HL-60/S4 treated with phorbol 12-myristate 13-acetate at 8.2 ng/mL for 4 days and 3 days (cell line): Measurements from ENCODE around the gene TTC33.
"Not testable (repeated sequence)": the region's sequence is repeated elsewhere in the genome, so short reads cannot be mapped to it uniquely, and the experiment has no call there.

Source experiments
- in situ Hi-C: fragments of 300-500 bp; cut with MboI; formaldehyde crosslinking; loops from 2 replicates; pipeline ENCODE4 v1.15.0; 2022; ENCODE audit warnings: low sequenced_read_pairs

TTC33 gene

DNA sequence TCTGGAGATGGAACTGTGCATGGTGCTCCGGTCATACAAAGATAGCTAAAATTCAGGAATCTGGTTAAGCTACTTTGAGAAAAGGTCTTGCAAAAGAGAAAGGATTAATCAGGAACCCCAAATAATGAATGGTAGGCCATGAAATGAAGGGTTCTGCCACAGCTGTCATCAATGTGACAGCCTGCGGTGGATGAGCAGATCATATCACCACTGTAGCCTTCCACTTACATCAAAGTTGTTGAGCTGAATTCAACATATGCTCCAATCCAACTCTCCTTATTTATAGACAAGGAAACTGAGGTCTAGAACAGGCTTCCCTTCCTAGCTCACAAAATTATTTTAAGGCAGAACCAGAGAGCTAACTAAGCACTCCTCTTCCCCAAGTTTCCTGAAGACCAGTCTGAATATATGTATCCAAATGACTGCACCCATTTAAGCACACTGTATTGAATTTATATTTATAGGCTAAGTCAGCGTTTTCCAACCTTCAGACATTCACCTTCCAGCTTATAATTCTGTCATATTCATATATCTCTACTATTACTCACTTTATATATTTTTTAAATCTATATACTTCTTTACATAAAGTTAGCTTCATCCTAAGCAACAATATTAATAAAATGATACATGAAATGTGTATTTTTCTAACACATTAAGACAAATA, 90.0 kb downstream of the TTC33 start:
- in situ Hi-C loops, result loop anchor here (25.0 kb wide), 1 partner anchor 178 kb away; no protein-coding TSS in a partner anchor

DNA sequence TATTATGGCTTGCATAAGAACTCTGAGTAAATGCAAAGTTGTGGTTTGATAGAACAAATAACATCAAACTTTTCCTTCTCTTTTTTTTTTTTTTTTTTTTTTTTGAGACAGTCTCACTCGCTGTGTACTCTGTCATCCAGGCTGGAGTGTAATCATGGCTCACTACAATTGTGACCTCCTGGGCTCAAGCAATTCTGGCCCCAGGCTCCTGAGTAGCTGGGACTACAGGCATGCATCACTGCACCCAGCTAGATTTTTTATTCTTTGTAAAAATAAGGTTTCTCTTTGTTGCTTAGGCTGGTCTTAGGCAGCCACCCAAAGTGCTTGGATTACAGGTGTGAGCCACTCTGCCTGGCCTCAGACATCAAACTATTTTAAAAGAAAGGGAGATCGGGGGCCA, 95.0 kb downstream of the TTC33 start:
- in situ Hi-C loops, result loop anchor here (25.0 kb wide), 1 partner anchor 173 kb away; no protein-coding TSS in a partner anchor

DNA sequence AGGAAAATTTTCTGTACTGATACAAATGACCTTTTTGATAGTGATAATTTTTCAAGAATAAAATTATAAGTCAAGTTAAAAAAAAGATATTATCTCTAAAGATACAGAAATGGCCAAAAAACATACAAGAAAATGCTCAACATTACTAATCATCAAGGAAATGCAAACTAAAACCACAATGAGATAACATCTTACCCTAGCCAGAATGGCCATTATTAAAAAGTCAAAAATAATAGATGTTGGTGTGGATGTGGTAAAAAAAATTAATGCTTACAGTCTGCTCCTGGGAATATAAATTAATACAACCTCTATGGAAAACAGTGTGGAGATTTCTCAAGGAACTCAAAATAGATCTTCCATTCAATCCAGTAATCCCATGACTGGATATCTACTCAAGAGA, 99.0 kb downstream of the TTC33 start:
- in situ Hi-C loops, result loop anchor here (25.0 kb wide), 1 partner anchor 169 kb away; no protein-coding TSS in a partner anchor

DNA sequence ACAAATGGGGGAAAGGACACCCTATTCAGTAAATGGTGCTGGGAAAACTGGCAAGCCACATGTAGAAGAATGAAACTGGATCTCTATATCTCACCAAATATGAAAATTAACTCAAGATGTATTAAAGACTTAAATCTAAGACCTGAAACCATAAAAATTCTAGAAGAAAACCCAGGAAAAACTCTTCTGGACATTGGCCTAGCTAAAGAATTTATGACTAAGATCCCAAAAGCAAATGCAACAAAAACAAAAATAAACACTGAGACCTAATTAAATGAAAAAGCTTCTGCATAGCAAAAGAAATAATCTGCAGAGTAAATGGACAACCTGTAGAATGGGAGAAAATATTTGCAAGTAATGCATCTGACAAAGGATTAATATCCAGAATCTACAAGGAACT, 99.7 kb downstream of the TTC33 start:
- in situ Hi-C loops, result loop anchor here (25.0 kb wide), 1 partner anchor 169 kb away; no protein-coding TSS in a partner anchor

DNA sequence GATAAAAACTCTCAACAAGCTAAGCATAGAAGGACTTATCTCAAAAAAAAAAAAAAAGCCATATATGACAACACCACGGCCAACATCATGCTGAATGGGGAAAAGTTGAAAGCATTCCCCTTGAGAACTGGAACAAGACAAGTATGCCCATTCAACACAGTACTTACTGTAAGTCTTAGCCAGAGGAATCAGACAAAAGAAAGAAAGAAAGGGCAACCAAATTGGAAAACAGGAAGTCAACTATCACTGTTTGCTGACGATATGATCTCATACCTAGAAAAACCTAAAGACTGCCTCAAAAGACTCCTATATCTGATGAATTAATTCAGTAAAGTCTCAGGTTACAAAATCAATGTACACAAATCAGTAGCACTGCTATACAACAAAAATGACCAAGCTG, 100.6 kb downstream of the TTC33 start:
- in situ Hi-C loops, result loop anchor here (25.0 kb wide), 1 partner anchor 168 kb away; no protein-coding TSS in a partner anchor

DNA sequence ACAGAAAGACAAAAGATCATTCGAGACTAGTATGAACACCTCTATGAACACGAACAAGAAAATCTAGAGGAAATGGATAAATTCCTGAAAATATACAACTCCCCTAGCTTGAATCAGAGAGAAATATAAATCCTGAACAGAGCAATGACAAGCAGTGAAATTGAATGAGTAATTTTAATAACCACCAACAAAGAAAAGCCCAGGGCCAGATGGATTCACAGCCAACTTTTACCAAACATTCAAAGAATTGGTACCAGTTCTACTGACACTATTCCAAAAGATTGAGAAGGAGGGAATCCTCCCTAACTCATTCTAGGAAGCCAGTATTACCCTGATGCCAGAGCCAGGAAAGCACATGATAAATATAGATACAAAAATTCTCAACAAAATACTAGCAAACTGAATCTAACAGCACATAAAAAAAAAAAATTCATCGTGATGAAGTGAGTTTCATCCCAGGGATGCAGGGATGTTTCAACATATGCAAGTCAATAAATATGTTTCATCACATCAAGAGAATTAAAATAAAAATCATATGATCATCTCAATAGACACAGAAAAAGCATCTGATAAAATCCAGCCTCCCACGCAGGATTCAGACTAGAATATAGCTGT, 101.3 kb downstream of the TTC33 start:
- in situ Hi-C loops, result loop anchor here (25.0 kb wide), 1 partner anchor 167 kb away; no protein-coding TSS in a partner anchor

DNA sequence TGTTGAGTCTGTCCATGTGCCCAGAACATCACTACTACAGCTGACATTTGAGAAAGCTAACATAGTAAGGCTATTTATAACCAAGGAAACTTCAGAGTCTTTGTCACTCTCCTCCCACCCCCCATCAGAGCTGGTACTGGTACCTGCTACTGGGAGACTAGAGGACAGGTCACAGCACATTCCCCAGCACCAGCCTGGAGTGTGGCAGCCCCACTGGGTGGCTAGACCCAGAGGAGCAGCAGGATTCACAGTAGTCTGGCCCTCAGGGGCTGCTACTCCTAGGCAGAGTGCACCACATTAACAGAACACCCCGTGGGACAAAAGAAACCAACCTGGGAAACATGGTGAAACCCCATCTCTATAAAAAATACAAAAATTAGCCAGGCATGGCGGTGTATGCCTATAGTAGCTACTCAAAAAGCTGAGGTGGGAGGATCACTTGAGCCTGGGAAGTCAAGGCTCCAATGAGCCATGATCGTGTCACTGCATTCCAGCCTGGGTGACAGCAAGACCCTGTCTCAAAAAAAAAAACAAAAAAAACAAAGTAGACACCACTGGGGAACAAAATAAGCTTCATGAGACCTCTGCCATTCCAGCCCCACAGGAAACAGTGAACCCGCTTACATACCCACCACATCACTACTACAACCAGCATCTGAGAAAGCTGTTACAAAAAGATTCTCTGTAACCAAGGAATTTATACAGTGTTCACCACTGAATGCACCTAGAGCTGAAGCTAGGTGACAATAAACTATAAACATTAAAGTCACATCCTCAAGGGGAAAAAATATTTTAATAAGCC, 102.3 kb downstream of the TTC33 start:
- in situ Hi-C loops, result loop anchor here (25.0 kb wide), 1 partner anchor 166 kb away; no protein-coding TSS in a partner anchor

DNA sequence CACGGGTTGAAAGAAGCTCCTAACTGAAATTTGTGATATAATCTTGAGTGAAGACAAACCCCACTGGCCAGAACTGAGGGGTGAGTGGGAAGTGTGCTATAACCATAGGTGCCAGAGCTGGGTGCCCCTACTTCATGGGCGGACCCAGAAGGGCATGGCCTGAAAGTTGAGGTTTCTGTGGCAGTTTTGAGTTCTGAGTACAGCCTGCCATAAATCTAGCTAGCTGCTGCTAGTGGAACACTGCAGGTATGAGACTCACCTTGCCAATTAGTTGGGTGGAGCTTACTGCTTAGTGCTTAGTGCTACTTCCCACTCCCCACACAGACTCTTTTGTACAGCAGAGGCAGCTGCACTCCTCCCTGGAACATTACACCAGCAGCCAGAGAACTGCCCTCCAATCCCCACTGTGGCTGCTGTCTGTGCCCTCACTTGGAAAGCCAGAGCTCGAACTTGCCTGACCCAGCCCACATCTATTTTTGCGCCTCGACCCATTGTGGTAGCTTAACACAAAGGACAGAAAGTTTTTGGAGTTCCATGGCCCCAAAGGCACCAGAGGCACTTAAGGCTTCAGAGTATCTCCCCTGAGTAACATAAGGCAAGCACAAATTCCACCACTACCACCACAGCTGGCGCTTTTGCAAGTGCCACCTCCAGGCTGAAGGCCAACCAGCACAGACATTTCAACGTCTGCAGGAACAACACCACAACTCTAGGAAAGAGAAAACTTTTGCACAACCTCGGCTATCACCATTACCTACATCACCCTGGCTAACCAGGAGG, 103.1 kb downstream of the TTC33 start:
- in situ Hi-C loops, result loop anchor here (25.0 kb wide), 1 partner anchor 165 kb away; no protein-coding TSS in a partner anchor

DNA sequence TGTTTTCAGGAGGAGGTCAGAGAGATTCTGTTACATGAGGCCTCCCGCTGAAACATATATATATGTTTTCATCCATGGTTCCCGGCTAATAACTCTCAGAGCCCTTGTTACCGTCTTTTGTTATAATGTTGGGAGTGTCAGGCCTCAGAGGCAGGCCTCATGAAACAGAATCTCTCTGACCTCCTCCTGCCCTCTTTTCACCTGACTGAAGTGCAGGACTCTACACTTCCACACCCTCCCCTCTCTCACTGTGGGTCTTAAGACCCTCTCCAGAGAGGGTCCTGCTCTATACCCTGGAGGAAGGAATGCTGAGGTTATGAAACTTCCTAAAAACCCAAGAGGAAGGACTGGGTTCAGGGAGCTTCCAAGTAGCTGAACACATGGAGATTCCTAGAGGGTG, 104.6 kb downstream of the TTC33 start:
- in situ Hi-C loops, result loop anchor here (25.0 kb wide), 1 partner anchor 164 kb away; no protein-coding TSS in a partner anchor

DNA sequence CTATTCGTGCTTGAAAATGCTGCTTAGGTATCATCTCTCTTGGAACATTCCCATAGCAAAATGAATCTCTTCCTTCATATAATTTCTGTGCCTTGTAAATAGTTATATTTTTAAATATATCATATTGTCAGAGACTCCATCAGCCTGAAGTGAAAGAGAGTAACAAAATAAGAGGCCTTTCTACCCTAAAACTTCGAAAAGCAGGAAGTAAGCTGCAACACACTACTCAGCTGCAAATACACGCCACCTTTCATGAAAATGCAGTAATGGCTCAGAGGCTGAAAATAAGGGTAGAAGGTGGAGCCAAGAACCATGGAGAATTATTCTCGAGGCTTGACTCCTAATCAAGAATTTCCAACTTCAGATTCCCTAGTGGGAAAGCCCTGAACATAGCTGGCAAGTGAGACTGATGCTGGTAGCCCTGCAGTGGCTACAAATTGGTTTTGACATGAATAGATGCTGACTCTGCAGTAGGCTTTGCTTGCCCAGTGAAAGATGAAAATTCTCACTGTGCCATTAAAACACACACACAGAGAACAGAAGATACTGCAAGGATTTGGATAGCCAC, 106.2 kb downstream of the TTC33 start:
- in situ Hi-C loops, result loop anchor here (25.0 kb wide), 1 partner anchor 162 kb away; no protein-coding TSS in a partner anchor

DNA sequence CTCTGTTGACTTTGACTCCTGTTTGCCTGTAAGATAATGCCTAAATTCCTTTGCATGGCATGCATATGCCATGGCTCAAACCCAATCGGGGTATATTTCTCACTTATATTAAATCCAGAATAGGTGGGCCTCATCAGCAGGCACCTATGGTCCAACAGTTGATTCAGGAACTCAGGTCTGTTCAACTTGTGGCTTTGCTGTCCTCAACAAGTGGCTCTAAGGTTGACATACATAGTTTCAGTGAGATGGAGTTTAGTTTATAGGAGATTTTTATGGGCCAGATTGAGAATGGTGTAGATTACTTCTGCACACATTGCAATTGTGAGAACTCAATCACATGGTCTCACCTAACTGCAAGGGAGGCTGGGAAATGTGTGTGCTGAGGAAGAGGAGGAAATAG, 107.6 kb downstream of the TTC33 start:
- in situ Hi-C loops, result no loop called here

DNA sequence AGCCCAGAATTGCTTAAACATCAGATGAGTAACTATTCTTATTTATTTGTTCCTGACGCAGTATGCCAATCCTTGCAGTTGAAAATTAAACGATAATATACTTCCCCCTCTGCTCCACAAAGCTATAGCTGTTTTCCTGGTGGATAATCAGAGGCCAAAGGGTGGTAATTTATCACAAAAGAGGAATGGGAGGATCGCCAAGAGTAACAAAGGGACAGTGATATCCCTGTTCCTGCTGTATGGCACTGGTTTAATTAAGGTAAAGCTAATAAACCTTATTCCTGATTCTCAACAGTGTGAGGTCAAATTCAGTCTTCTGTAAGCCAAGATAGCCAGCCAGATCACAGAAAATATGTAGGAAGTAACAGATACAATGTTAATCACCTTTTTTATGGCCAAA, 109.5 kb downstream of the TTC33 start:
- in situ Hi-C loops, result no loop called here

DNA sequence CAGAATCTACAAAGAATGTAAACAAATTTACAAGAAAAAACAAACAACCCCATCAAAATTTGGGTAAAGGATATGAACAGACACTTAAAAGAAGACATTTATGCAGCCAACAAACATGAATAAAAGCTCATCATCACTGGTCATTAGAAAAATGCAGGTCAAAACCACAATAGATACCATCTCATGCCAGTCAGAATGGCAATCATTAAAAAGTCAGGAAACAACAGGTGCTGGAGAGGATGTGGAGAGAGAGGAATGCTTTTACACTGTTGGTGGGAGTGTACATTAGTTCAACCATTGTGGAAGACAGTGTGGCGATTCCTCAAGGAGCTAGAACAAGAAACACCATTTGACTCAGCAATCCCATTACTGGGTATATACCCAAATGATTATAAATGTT, 116.2 kb downstream of the TTC33 start:
- in situ Hi-C loops, result not testable (repeated sequence)

DNA sequence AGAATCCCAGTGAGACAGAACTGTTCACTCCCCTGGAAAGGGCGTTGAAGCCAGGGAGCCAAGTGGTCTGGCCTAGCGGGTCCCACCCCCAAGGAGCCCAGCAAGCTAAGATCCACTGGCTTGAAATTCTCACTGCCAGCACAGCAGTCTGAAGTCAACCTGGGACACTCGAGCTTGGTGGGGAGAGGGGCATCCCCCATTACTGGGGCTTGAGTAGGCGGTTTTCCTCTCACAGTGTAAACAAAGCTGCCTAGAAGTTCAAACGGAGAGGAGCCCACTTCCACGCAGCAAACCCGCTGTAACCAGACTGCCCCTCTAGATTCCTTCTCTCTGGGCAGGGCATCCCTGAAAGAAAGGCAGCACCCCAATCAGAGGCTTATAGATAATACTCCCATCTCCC, 121.2 kb downstream of the TTC33 start:
- in situ Hi-C loops, result no loop called here

DNA sequence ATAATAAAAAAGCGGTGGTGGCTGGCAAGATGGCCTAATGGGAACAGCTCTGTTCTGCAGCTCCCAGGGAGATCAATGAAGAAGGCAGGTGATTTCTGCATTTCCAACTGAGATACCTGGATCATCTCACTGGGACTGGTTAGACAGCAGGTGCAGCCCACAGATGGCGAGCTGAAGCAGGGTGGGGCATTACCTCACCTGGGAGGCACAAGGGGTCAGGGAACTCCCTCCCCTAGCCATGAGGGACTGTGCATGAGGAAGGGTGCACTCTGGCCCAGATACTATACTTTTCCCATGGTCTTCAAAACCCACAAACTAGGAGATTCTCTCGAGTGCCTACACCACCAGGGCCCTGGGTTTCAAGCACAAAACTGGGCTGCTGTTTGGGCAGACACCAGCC, 121.6 kb downstream of the TTC33 start:
- in situ Hi-C loops, result no loop called here

DNA sequence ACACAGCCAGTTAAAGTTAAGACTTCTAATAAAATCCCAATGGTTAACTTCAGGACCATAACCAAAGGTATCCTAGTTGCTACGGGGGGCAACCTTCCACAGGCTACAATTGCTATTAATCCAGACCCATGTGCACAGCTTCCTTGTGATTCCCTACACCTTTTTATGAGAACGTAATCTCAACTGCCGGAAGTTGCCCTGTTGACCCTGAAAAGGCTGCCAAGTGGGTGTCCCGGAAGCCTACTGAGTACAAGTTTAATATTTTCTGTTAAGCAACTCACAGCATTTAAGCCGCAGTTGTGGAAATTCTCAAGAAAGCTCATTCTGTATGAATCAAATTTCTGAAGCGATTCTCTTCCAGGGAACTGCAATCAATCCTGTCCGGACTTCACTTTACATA, 124.5 kb downstream of the TTC33 start:
- in situ Hi-C loops, result no loop called here

DNA sequence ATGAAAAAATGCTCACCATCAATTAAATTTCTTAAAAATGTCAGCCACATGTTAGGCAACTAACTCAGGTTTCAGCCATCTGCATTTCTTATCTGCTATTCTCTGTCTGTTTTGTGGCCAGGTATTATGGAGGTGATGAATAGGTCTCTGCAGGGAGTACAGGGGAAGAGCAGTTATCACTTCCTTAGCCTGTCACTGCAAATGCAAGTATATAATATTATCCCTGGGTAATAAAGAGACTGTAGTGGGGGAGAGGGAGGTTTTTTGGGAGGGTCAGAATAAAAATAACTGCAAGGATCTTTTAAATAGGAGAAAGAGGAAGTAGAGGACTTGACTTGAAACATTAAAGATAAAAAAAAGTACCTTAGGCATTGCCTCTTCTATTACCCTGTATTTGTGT, 125.6 kb downstream of the TTC33 start:
- in situ Hi-C loops, result no loop called here

DNA sequence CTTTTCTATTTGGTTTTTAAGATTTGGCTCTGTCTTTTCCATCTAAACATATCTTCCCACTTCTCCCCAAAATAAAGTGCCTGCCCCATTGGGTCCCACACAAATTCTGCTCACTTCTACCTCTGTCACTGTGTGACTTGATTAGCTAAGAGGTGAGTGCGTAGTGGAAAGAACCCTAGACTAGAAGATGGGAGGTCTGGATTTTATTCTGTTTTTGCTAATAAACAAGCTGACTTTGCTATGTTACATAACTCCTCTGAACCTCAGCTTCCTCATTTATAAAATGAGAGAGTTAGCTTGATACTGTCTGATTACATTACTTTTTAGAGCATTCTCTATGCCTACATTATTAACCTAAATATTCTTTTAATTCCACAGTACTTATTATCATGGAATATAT, 127.4 kb downstream of the TTC33 start:
- in situ Hi-C loops, result no loop called here

DNA sequence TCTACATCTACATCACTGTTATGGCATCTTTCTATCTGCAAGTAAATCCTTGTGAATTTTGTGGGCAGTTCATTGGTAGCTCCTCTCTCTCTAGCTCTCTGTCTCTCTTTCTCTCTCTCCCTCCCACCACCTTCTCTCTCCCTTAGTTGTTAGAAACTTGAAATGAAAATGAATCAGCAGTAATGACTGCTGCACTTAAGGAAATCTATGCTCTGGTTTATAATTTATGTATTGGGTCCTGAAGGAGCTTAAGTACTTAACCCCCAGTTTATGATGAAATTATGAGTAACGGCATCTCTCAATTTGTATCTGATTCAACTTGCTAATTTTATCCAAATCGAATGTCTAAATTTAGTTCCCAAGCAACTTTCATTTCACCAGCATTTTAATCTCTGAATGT, 128.1 kb downstream of the TTC33 start:
- in situ Hi-C loops, result no loop called here

DNA sequence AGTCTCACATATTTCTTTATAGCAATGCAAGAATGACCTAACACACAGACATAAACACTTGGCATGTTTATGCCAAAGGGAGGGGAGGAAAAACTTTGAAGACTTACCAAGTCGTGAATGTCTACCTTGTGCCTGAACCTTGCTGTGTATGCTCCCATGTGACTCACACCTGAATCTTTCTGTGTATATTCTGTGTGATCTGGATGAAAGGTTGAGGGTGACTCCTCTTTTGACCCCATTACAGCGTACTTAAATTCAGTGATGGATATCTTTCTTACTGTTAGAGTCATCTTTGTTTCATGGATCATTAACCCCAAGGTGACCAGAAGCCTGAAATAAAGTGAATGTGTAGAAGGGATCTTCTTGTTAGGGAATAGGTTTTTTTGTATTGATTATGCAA, 129.0 kb downstream of the TTC33 start:
- in situ Hi-C loops, result no loop called here
